B cell (primary cell): ENCODE measurements around the gene ESRP2. TPM values are rescaled to one million over a fixed set of nuclear protein-coding genes. Genes with fewer than 3 reads are reported as not detected.
A peak's percentile ranks its signal among the peaks of the same experiment; 100 is the strongest.

ENCODE experiments used
- ATAC-seq: fragments of 200-7000 bp; cut with Tn5 transposase; one replicate; pipeline ENCODE4 v1.10.0; 2021; ENCODE audit warnings: low read depth, mild to moderate bottlenecking, moderate number of reproducible peaks, moderate library complexity
- CTCF ChIA-PET: fragments of 350-600 bp; sonication (Branson Sonifier 250); formaldehyde crosslinking; loops from one replicate; lab custom pipeline; 2021; ENCODE audit warnings: antibody characterized with exemption, inconsistent platforms; lab: Charles Lee
- POLR2A ChIA-PET: fragments of 350-600 bp; sonication (Branson Sonifier 250); formaldehyde crosslinking; loops from one replicate; lab custom pipeline; 2021; ENCODE audit warnings: antibody characterized with exemption; lab: Charles Lee
- DNase-seq: peaks from one replicate; pipeline ENCODE4 v3.0.0; 2013
- H2AFZ ChIP-seq: 2 replicates; pipeline ENCODE4 v1.6.1; 2012; ENCODE audit warnings: mild to moderate bottlenecking, low read depth, low read length; ENCODE audit not compliant: insufficient read depth, poor library complexity, severe bottlenecking
- H3K27ac ChIP-seq, 2 donors: 1 replicate in 1 of 2; 2 replicates in 1 of 2; pipeline ENCODE4 v1.5.1; 2012 to 2013; ENCODE audit warnings: low read length in 2 of 2, mild to moderate bottlenecking in 2 of 2, moderate library complexity in 1 of 2
- H3K27me3 ChIP-seq, 4 experiments: fragments of 200-600 bp in 1 of 4; sonication (generic) in 1 of 4; replicated peaks in 1 of 4; 1 replicate in 2 of 4; 2 replicates in 2 of 4; pipeline versions ENCODE4 v1.6.1 to v1.7.0; 2013 to 2016; ENCODE audit warnings: low read length in 3 of 4, mild to moderate bottlenecking in 2 of 4, mixed read lengths in 1 of 4, moderate library complexity in 1 of 4; ENCODE audit not compliant: insufficient read depth in 4 of 4, control insufficient read depth in 3 of 4; ENCODE audit errors: control extremely low read depth in 1 of 4
- H3K36me3 ChIP-seq, 2 experiments: replicated peaks in 1 of 2; 1 replicate in 1 of 2; 2 replicates in 1 of 2; pipeline versions ENCODE4 v1.6.1 to v1.7.1; 2013; ENCODE audit warnings: low read length in 1 of 2; ENCODE audit not compliant: insufficient read depth in 2 of 2, control insufficient read depth in 1 of 2; ENCODE audit errors: control extremely low read depth in 1 of 2, extremely low read depth in 1 of 2
- H3K4me1 ChIP-seq, 2 donors: fragments of 200-600 bp in 1 of 2; sonication (generic) in 1 of 2; 1 replicate in 1 of 2; 2 replicates in 1 of 2; pipeline versions ENCODE4 v1.5.1 to v1.6.1; 2013 to 2017; ENCODE audit warnings: low read length in 2 of 2; ENCODE audit not compliant: control insufficient read depth in 2 of 2, insufficient read depth in 2 of 2
- H3K4me2 ChIP-seq: replicated peaks from 2 replicates; pipeline ENCODE3; 2012; ENCODE audit warnings: mild to moderate bottlenecking, low read depth, low read length; ENCODE audit not compliant: poor library complexity, severe bottlenecking
- H3K4me3 ChIP-seq, 5 experiments: fragments of 200-600 bp in 1 of 5; sonication (generic) in 1 of 5; 1 replicate in 3 of 5; 2 replicates in 2 of 5; pipeline versions ENCODE4 v1.5.1 to v1.7.0; 2011 to 2016; ENCODE audit warnings: low read length in 4 of 5, mild to moderate bottlenecking in 4 of 5, low read depth in 2 of 5, control low read depth in 1 of 5, moderate library complexity in 1 of 5; ENCODE audit not compliant: insufficient read depth in 1 of 5; ENCODE audit errors: control extremely low read depth in 1 of 5, extremely low read depth in 1 of 5
- H3K79me2 ChIP-seq: fragments of 200-600 bp; sonication (generic); one replicate; pipeline ENCODE4 v1.6.0; 2016; ENCODE audit warnings: low read length; ENCODE audit not compliant: control insufficient read depth, insufficient read depth
- H3K9ac ChIP-seq: fragments of 200-600 bp; sonication (generic); 2 replicates; pipeline ENCODE4 v1.6.1; 2017; ENCODE audit warnings: mild to moderate bottlenecking, low read length, moderate library complexity
- H3K9me3 ChIP-seq, 3 donors: one replicate each; pipeline versions ENCODE4 v1.6.1 to v1.7.1; 2013; ENCODE audit warnings: low read length in 2 of 3; ENCODE audit not compliant: control insufficient read depth in 2 of 3, insufficient read depth in 1 of 3; ENCODE audit errors: control extremely low read depth in 1 of 3
- H4K20me1 ChIP-seq: 2 replicates; pipeline ENCODE4 v1.6.0; 2012; ENCODE audit warnings: mild to moderate bottlenecking, low read length; ENCODE audit not compliant: insufficient read depth, control insufficient read depth, poor library complexity, severe bottlenecking
- H3K27ac Mint-ChIP-seq: one replicate; pipeline ENCODE4 v1.8.0; 2021; ENCODE audit warnings: mixed read lengths
- H3K27me3 Mint-ChIP-seq: one replicate; pipeline ENCODE4 v1.8.0; 2021; ENCODE audit warnings: mixed read lengths
- H3K4me1 Mint-ChIP-seq: one replicate; pipeline ENCODE4 v1.8.0; 2021; ENCODE audit warnings: mixed read lengths
- H3K4me3 Mint-ChIP-seq: one replicate; pipeline ENCODE4 v1.8.0; 2021; ENCODE audit warnings: mixed read lengths
- H3K9me3 Mint-ChIP-seq: one replicate; pipeline ENCODE4 v1.8.0; 2022; ENCODE audit warnings: mixed read lengths; ENCODE audit not compliant: insufficient read depth
- EZH2 ChIP-seq: IDR thresholded peaks from 2 replicates; pipeline ENCODE4 v1.6.1; 2012; ENCODE audit warnings: borderline replicate concordance, low read depth, mild to moderate bottlenecking, moderate library complexity, low read length; ENCODE audit not compliant: insufficient read depth, poor library complexity, severe bottlenecking
- WGBS: methylation state at CpG from one replicate; pipeline ENCODE4 v1.1.5; 2013; ENCODE audit warnings: missing lambda C conversion rate; ENCODE audit not compliant: insufficient coverage; 5-methylcytosine and 5-hydroxymethylcytosine counted together
- intact Hi-C: fragments of 100-400 bp; cut with micrococcal nuclease; formaldehyde crosslinking; loops from one replicate; pipeline ENCODE4 v1.10.0; 2022
- polyA plus RNA-seq: library from polyadenylated mRNA; depleted of rRNA; stranded (reverse); fragments of >200 nt; gene quantifications from 2 replicates; pipeline ENCODE4 v1.2.3, GENCODE V29; 2012
- total RNA-seq, 2 donors: library from RNA; stranded (reverse); fragments of 120-200 nt in 1 of 2; gene quantifications; 1 replicate in 1 of 2; 2 replicates in 1 of 2; pipeline versions ENCODE4 v1.2.3 to v1.2.4, GENCODE V29; 2013 to 2022
- TF ChIP-seq, protein P1 (sequence below): fragments of 200-600 bp; IDR thresholded peaks from one replicate; pipeline ENCODE4 v1.8.0; 2022; ENCODE audit warnings: antibody characterized with exemption, mild to moderate bottlenecking

ESRP2 gene
- total and polyA plus RNA-seq, 2 donors (not counting 1 experiment from before 2014, with no cell fraction given): 0.09 TPM; not detected in 1

GRCh38 chr16:68234188-68235107 is 1.5 kb downstream of the ESRP2 start:
- intact Hi-C loops: loop anchor here (5.0 kb wide), 1 partner anchor 402 kb away; no protein-coding TSS in a partner anchor
- WGBS: 73% methylated on average over 6 of the region's 13 CpGs
- H3K36me3 ChIP-seq: peaks cover 3 to 14% of the 10 kb centered on the region in 2 experiments
- CTCF ChIA-PET: interaction anchor here (1.6 kb wide), 1 partner anchor 94 kb away, joined by 4 read pairs; no protein-coding TSS in a partner anchor
- H2AFZ ChIP-seq: no peak overlapping the region
- no peaks in the 10 kb centered on the region for H3K27me3 ChIP-seq
- peaks cover 17 to 34% of the 10 kb centered on the region in 2 donors for H3K4me1 ChIP-seq
- ATAC-seq (no peak), DNase-seq (peak; percentile 37)
- Mint-ChIP-seq H3K27me3 (no peaks in the 10 kb centered on the region), H3K27ac (peak overlapping the region; percentile 81), H3K9me3 (no peaks in the 10 kb centered on the region), H3K4me1 (peaks cover 38% of the 10 kb centered on the region), H3K4me3 (peak overlapping the region; percentile 74)
- TF ChIP-seq, protein P1, sequence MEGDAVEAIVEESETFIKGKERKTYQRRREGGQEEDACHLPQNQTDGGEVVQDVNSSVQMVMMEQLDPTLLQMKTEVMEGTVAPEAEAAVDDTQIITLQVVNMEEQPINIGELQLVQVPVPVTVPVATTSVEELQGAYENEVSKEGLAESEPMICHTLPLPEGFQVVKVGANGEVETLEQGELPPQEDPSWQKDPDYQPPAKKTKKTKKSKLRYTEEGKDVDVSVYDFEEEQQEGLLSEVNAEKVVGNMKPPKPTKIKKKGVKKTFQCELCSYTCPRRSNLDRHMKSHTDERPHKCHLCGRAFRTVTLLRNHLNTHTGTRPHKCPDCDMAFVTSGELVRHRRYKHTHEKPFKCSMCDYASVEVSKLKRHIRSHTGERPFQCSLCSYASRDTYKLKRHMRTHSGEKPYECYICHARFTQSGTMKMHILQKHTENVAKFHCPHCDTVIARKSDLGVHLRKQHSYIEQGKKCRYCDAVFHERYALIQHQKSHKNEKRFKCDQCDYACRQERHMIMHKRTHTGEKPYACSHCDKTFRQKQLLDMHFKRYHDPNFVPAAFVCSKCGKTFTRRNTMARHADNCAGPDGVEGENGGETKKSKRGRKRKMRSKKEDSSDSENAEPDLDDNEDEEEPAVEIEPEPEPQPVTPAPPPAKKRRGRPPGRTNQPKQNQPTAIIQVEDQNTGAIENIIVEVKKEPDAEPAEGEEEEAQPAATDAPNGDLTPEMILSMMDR: no peak
- no peak for TF ChIP-seq EZH2
- POLR2A ChIA-PET: interaction anchor here (0.5 to 0.7 kb wide), 2 partner anchors 14 to 219 kb away, joined by 3 to 7 read pairs; no protein-coding TSS in a partner anchor
- H3K79me2 ChIP-seq: peaks cover 7% of the 10 kb centered on the region
- H3K9me3 ChIP-seq: peaks cover 0 to 3% (median 0%) of the 10 kb centered on the region in 3 donors
- no peak overlapping the region for H3K9ac ChIP-seq
- peaks cover 14% of the 10 kb centered on the region for H4K20me1 ChIP-seq
- H3K27ac ChIP-seq: peak overlapping the region; percentile 3 to 48
- H3K4me3 ChIP-seq: no peak overlapping the region
- no peak overlapping the region for H3K4me2 ChIP-seq
